WTC11 (cell line): ENCODE measurements around the gene PLET1. TPM values are rescaled to one million over a fixed set of nuclear protein-coding genes. Genes with fewer than 3 reads are reported as not detected.

Experiments used
- ATAC-seq: fragments of 200-7000 bp; cut with Tn5 transposase; 2 replicates; pipeline ENCODE4 v1.10.0; 2021; ENCODE audit warnings: mild to moderate bottlenecking, moderate library complexity
- CTCF ChIA-PET: fragments of 300-600 bp; sonication (Branson Sonifier 250); formaldehyde crosslinking; loops from one replicate; lab custom pipeline; 2021; ENCODE audit warnings: antibody characterized with exemption; lab: Charles Lee
- POLR2A ChIA-PET: fragments of 350-600 bp; sonication (Branson Sonifier 250); formaldehyde crosslinking; loops from one replicate; lab custom pipeline; 2021; ENCODE audit warnings: antibody characterized with exemption; lab: Charles Lee
- DNase-seq: peaks from one replicate; pipeline ENCODE4 v3.0.0; 2021; ENCODE audit warnings: low spot score
- H3K27ac Mint-ChIP-seq: 2 replicates; pipeline ENCODE4 v1.8.0; 2021; ENCODE audit warnings: mixed read lengths
- H3K27me3 Mint-ChIP-seq: 2 replicates; pipeline ENCODE4 v1.8.0; 2021; ENCODE audit warnings: low read depth, mild to moderate bottlenecking, moderate library complexity, mixed read lengths
- H3K36me3 Mint-ChIP-seq: 2 replicates; pipeline ENCODE4 v1.8.0; 2021; ENCODE audit warnings: mixed read lengths
- H3K4me1 Mint-ChIP-seq: 2 replicates; pipeline ENCODE4 v1.8.0; 2022; ENCODE audit warnings: mixed read lengths
- H3K4me3 Mint-ChIP-seq: 2 replicates; pipeline ENCODE4 v1.8.0; 2021; ENCODE audit warnings: mild to moderate bottlenecking, moderate library complexity, mixed read lengths
- H3K9me3 Mint-ChIP-seq: 2 replicates; pipeline ENCODE4 v1.8.0; 2021; ENCODE audit warnings: mixed read lengths
- AFF4 ChIP-seq: sonication (generic); formaldehyde crosslinking; IDR thresholded peaks from 2 replicates; pipeline ENCODE4 v1.8.1; 2023; ENCODE audit warnings: mild to moderate bottlenecking, missing genetic modification reagents, borderline replicate concordance
- AR ChIP-seq: fragments of 250-450 bp; sonication (Bioruptor Pico); IDR thresholded peaks from 2 replicates; pipeline ENCODE4 v1.9.0; 2021; ENCODE audit warnings: mild to moderate bottlenecking
- ATF1 ChIP-seq: sonication (generic); formaldehyde crosslinking; IDR thresholded peaks from 2 replicates; pipeline ENCODE4 v1.8.1; 2023; ENCODE audit warnings: mild to moderate bottlenecking, moderate library complexity, missing genetic modification reagents
- E2F1 ChIP-seq: sonication (generic); formaldehyde crosslinking; IDR thresholded peaks from 2 replicates; pipeline ENCODE4 v1.8.0; 2022; ENCODE audit warnings: mild to moderate bottlenecking, missing genetic modification reagents
- E2F4 ChIP-seq: sonication (generic); formaldehyde crosslinking; IDR thresholded peaks from 2 replicates; pipeline ENCODE4 v1.8.1; 2022; ENCODE audit warnings: low read depth, mild to moderate bottlenecking, moderate library complexity, missing genetic modification reagents, borderline replicate concordance
- GABPB1 ChIP-seq: sonication (generic); formaldehyde crosslinking; IDR thresholded peaks from 2 replicates; pipeline ENCODE4 v1.8.1; 2023; ENCODE audit warnings: mild to moderate bottlenecking, missing genetic modification reagents
- KAT7 ChIP-seq: sonication (generic); formaldehyde crosslinking; IDR thresholded peaks from 2 replicates; pipeline ENCODE4 v1.8.1; 2023; ENCODE audit warnings: missing genetic modification reagents, mild to moderate bottlenecking, borderline replicate concordance
- NFE2L1 ChIP-seq: sonication (generic); formaldehyde crosslinking; IDR thresholded peaks from 2 replicates; pipeline ENCODE4 v1.8.1; 2023; ENCODE audit warnings: missing genetic modification reagents
- NR1H2 ChIP-seq: sonication (generic); formaldehyde crosslinking; IDR thresholded peaks from 2 replicates; pipeline ENCODE4 v1.9.0; 2021; ENCODE audit warnings: mild to moderate bottlenecking, moderate library complexity, missing genetic modification reagents
- TEAD1 ChIP-seq: sonication (generic); formaldehyde crosslinking; IDR thresholded peaks from 2 replicates; pipeline ENCODE4 v1.8.0; 2022; ENCODE audit warnings: mild to moderate bottlenecking, missing genetic modification reagents
- ZNF138 ChIP-seq: sonication (generic); formaldehyde crosslinking; conservative IDR thresholded peaks from 2 replicates; pipeline ENCODE4 v1.8.1; 2022; ENCODE audit warnings: mild to moderate bottlenecking, moderate library complexity, missing genetic modification reagents
- ZNF281 ChIP-seq: sonication (generic); formaldehyde crosslinking; IDR thresholded peaks from 2 replicates; pipeline ENCODE4 v1.8.0; 2023; ENCODE audit warnings: mild to moderate bottlenecking, missing genetic modification reagents
- ZNF317 ChIP-seq: sonication (generic); formaldehyde crosslinking; IDR thresholded peaks from 2 replicates; pipeline ENCODE4 v1.8.1; 2023; ENCODE audit warnings: low read depth, mild to moderate bottlenecking, moderate library complexity, missing genetic modification reagents, borderline replicate concordance
- ZNF396 ChIP-seq: fragments of 250-450 bp; sonication (Bioruptor Pico); IDR thresholded peaks from 2 replicates; pipeline ENCODE4 v1.8.0; 2021; ENCODE audit warnings: mild to moderate bottlenecking, moderate library complexity, borderline replicate concordance
- total RNA-seq: library from RNA; stranded (reverse); gene quantifications from 3 replicates; pipeline ENCODE4 v1.2.3, GENCODE V29; 2021

The PLET1 gene
- total RNA-seq, 1 experiment from 2014 or later, result not detected

GRCh38 chr11:112235750-112236390 is 24.8 kb downstream of the PLET1 start (continued):
- no peak for TF ChIP-seq AR
- no peak for TF ChIP-seq ZNF317
- no peak for TF ChIP-seq NFE2L1 (CRISPR knock-in tag)
- no peak for TF ChIP-seq TEAD1 (CRISPR knock-in tag)
- TF ChIP-seq ZNF281 (CRISPR knock-in tag), result no peak
- no peak for TF ChIP-seq AFF4 (CRISPR knock-in tag)
- TF ChIP-seq E2F1, result no peak
- no peak for TF ChIP-seq NR1H2 (CRISPR knock-in tag)
- TF ChIP-seq GABPB1 (CRISPR knock-in tag), result no peak
- TF ChIP-seq E2F4 (CRISPR knock-in tag), result no peak
- TF ChIP-seq, all 79 proteins: peak for 0

GRCh38 chr11:112231952-112232351 is 28.7 kb downstream of the PLET1 start:
- H3K36me3 Mint-ChIP-seq, result peaks cover 31% of the 10 kb centered on the region

More at GRCh38 chr11:112231952-112232351, 28.7 kb downstream of the PLET1 start:
- ATAC-seq (no peak), DNase-seq (no peak)
- POLR2A ChIA-PET, result no interaction called here
- Mint-ChIP-seq H3K4me3 (no peak overlapping the region), H3K27ac (no peak overlapping the region), H3K9me3 (no peaks in the 10 kb centered on the region), H3K27me3 (no peaks in the 10 kb centered on the region), H3K4me1 (peaks cover 15% of the 10 kb centered on the region)
- TF ChIP-seq AR (no peak), ZNF396 (CRISPR knock-in tag) (no peak), ATF1 (no peak), KAT7 (CRISPR knock-in tag) (no peak), ZNF138 (CRISPR knock-in tag) (no peak), AFF4 (CRISPR knock-in tag) (no peak), GABPB1 (CRISPR knock-in tag) (no peak)
- CTCF ChIA-PET, result interaction anchor here (1.4 kb wide), 1 partner anchor 48 kb away, joined by 8 read pairs; no protein-coding TSS in a partner anchor
